HEK293T (cell line): ENCODE measurements around the gene AP1G2.

Source experiments
- ELF4 ChIP-seq: fragments of 450-650 bp; IDR thresholded peaks from 2 replicates; pipeline ENCODE4 v1.6.1; 2017; ENCODE audit warnings: antibody characterized with exemption
- FOXA1 ChIP-seq: fragments of 450-650 bp; IDR thresholded peaks from 2 replicates; pipeline ENCODE4 v1.6.1; 2016; ENCODE audit warnings: mild to moderate bottlenecking
- LEF1 ChIP-seq: fragments of 450-650 bp; IDR thresholded peaks from 2 replicates; pipeline ENCODE4 v1.6.1; 2017; ENCODE audit warnings: mild to moderate bottlenecking, borderline replicate concordance

DNA sequence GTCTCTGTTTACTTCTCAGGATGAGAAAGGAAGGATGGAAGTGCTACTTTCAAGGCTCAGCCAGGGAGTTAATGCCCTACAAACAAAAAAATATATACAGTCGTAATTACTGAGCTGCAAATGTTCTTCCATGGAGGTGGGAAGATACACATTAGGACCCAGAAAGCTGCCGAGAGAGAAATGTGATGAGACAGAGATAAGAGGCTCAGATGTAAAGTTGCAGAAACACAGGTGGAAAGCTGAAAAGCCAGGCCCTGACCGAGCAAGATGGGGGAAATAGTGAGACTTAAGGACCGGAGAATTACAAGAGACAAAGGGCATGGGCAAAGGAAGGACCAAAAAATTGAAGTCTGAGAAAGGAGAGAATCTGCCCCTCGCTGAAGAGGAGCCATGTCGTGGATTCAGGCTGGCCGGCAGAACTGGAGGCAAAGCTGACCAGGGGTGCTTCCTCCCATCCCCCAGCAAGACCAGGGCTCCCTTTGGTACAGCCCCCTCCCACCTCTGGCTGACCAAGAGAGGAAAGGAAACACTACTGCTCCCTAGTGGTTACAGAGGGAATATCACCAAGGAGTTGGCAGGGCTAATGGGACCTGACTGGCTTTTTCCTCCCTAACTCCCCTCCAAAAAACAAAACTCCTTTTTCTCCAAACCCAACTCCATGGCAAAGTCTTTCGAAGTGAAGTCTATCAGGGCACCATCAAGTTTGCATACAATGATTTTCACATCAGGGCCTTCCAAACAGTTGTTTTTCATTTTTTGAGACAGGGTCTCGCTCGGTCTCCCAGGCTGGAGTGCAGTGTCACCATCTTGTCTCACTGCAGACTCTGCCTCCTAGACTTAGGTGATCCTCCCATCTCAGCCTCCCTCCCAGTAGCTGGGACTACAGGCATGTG lies 28.1 kb downstream of the AP1G2 start:
- TF ChIP-seq FOXA1 (no peak), LEF1 (no peak), ELF4 (no peak)
